HepG2 (cell line): ENCODE results near the gene EVI5. TPM values are rescaled to one million over a fixed set of nuclear protein-coding genes. Genes with fewer than 3 reads are reported as not detected.
A peak's percentile ranks its signal among the peaks of the same experiment; 100 is the strongest.
"Not testable (repeated sequence)": the region's sequence is repeated elsewhere in the genome, so short reads cannot be mapped to it uniquely, and the experiment has no call there.

Experiments
- ATAC-seq: fragments of 200-7000 bp; cut with Tn5 transposase; 3 replicates; pipeline ENCODE4 v1.9.1; 2020; ENCODE audit warnings: mild to moderate bottlenecking, moderate library complexity
- BruUV-seq: library from RNA; stranded (reverse); fragments of 400-500 nt; replicated peaks from 2 replicates; lab custom pipeline; 2021; lab: Mats Ljungman, UMichigan
- CTCF ChIA-PET: fragments of 300-600 bp; formaldehyde crosslinking; extraction: SDS; loops from one replicate; lab custom pipeline; 2021; ENCODE audit warnings: low total read pairs, inconsistent platforms, low intra/inter-chr PET ratio; lab: Yijun Ruan, JAX
- POLR2A ChIA-PET: fragments of 350-600 bp; sonication (Branson Sonifier 250); formaldehyde crosslinking; loops from one replicate; lab custom pipeline; 2020; ENCODE audit warnings: antibody characterized with exemption, inconsistent platforms; lab: Yijun Ruan, JAX
- DNase-seq: peaks from one replicate; pipeline ENCODE4 v3.0.0-alpha.2; 2015; ENCODE audit warnings: low spot score
- FAIRE-seq: peaks from 3 replicates; lab custom pipeline; 2011; peaks lifted over from hg19 to GRCh38; lab: Jason Lieb, UNC
- H2AFZ ChIP-seq: one replicate; pipeline ENCODE4 v1.6.1; 2011; ENCODE audit warnings: low read length, inconsistent platforms
- H3K27ac ChIP-seq: fragments of 300-600 bp; 3 replicates; pipeline ENCODE4 v1.8.0; 2011; ENCODE audit warnings: mixed run types, mild to moderate bottlenecking, mixed read lengths, low read length, inconsistent platforms; ENCODE audit not compliant: insufficient read depth; ENCODE audit errors: extremely low read length
- H3K27me3 ChIP-seq, 2 experiments: fragments of 200-600 bp in 1 of 2; 2 replicates in 1 of 2; 3 replicates in 1 of 2; pipeline versions ENCODE4 v1.6.0 to v1.8.0; 2011; ENCODE audit warnings: low read length in 2 of 2, mild to moderate bottlenecking in 2 of 2, moderate library complexity in 2 of 2, inconsistent platforms in 1 of 2; ENCODE audit not compliant: insufficient read depth in 2 of 2, control insufficient read depth in 1 of 2
- H3K36me3 ChIP-seq, 2 experiments: fragments of 200-600 bp in 1 of 2; replicated peaks in 1 of 2; 2 replicates in 1 of 2; 3 replicates in 1 of 2; pipeline versions ENCODE4 v1.5.1 to v1.8.0; 2011; ENCODE audit warnings: low read length in 2 of 2, inconsistent platforms in 1 of 2; ENCODE audit not compliant: insufficient read depth in 2 of 2, control insufficient read depth in 1 of 2
- H3K4me1 ChIP-seq: 2 replicates; pipeline ENCODE4 v1.5.1; 2012; ENCODE audit warnings: low read length, inconsistent platforms; ENCODE audit not compliant: insufficient read depth
- H3K4me2 ChIP-seq: 2 replicates; pipeline ENCODE4 v1.6.0; 2011; ENCODE audit warnings: low read depth, low read length, inconsistent platforms
- H3K4me3 ChIP-seq, 3 experiments: fragments of 200-600 bp in 1 of 3; sonication (generic), shearing (Covaris generic) in 1 of 3; replicated peaks in 1 of 3; 2 replicates each; pipeline ENCODE4 v1.5.1; 2011 to 2016; ENCODE audit warnings: low read length in 3 of 3, inconsistent platforms in 2 of 3, low read depth in 2 of 3, mild to moderate bottlenecking in 2 of 3, control low read depth in 1 of 3, mixed read lengths in 1 of 3; ENCODE audit not compliant: insufficient read depth in 1 of 3
- H3K79me2 ChIP-seq: one replicate; pipeline ENCODE4 v1.6.1; 2011; ENCODE audit warnings: low read length, inconsistent platforms; ENCODE audit not compliant: insufficient read depth
- H3K9ac ChIP-seq: 2 replicates; pipeline ENCODE4 v1.6.0; 2011; ENCODE audit warnings: mild to moderate bottlenecking, low read depth, low read length, inconsistent platforms; ENCODE audit not compliant: insufficient read depth
- H3K9me3 ChIP-seq: 2 replicates; pipeline ENCODE4 v1.5.1; 2012; ENCODE audit warnings: mild to moderate bottlenecking, low read length
- H4K20me1 ChIP-seq: 2 replicates; pipeline ENCODE4 v1.6.0; 2011; ENCODE audit warnings: inconsistent platforms, mild to moderate bottlenecking, low read length, moderate library complexity; ENCODE audit not compliant: insufficient read depth
- FOXA1 ChIP-seq, 2 experiments: fragments of 450-650 bp in 1 of 2; sonication (generic) in 1 of 2; formaldehyde crosslinking in 1 of 2; IDR thresholded peaks; 2 replicates each; pipeline versions ENCODE4 v1.4.0 to v1.6.1; 2016 to 2020; ENCODE audit warnings: missing genetic modification reagents in 1 of 2
- FOXA3 ChIP-seq: IDR thresholded peaks from 2 replicates; pipeline ENCODE4 v1.6.1; 2016; ENCODE audit warnings: missing genetic modification reagents, missing compliant biosample characterization
- FOXO4 ChIP-seq: sonication (generic); formaldehyde crosslinking; conservative IDR thresholded peaks from 2 replicates; pipeline ENCODE4 v1.8.1; 2023; ENCODE audit warnings: missing genetic modification reagents
- MTA1 ChIP-seq: sonication (generic); formaldehyde crosslinking; IDR thresholded peaks from 2 replicates; pipeline ENCODE4 v1.4.0; 2020; ENCODE audit warnings: missing genetic modification reagents, mild to moderate bottlenecking, borderline replicate concordance
- NFYB ChIP-seq: sonication (generic); formaldehyde crosslinking; IDR thresholded peaks from 2 replicates; pipeline ENCODE4 v1.4.0; 2020; ENCODE audit warnings: missing genetic modification reagents
- POGZ ChIP-seq: sonication (generic); formaldehyde crosslinking; IDR thresholded peaks from 2 replicates; pipeline ENCODE4 v1.4.0; 2020; ENCODE audit warnings: mild to moderate bottlenecking, missing genetic modification reagents
- SALL1 ChIP-seq: sonication (generic); formaldehyde crosslinking; IDR thresholded peaks from 2 replicates; pipeline ENCODE4 v1.8.0; 2022; ENCODE audit warnings: mild to moderate bottlenecking, missing genetic modification reagents
- TAF1 ChIP-seq: sonication (generic); formaldehyde crosslinking; IDR thresholded peaks from 2 replicates; pipeline ENCODE4 v1.4.0; 2020; ENCODE audit warnings: missing genetic modification reagents
- ZMYM4 ChIP-seq: sonication (generic); formaldehyde crosslinking; IDR thresholded peaks from 2 replicates; pipeline ENCODE4 v1.8.1; 2023; ENCODE audit warnings: mild to moderate bottlenecking, missing genetic modification reagents
- ZNF292 ChIP-seq: sonication (generic); formaldehyde crosslinking; IDR thresholded peaks from 2 replicates; pipeline ENCODE4 v1.8.1; 2022; ENCODE audit warnings: mild to moderate bottlenecking, low read depth, missing genetic modification reagents, borderline replicate concordance
- ZNF687 ChIP-seq: sonication (generic); formaldehyde crosslinking; IDR thresholded peaks from 2 replicates; pipeline ENCODE4 v1.5.1; 2020; ENCODE audit warnings: mild to moderate bottlenecking, missing genetic modification reagents, moderate library complexity
- WGBS: methylation state at CpG from one replicate; pipeline ENCODE4 v1.1.6; 2017; ENCODE audit warnings: low lambda C conversion rate; 5-methylcytosine and 5-hydroxymethylcytosine counted together
- in situ Hi-C: cut with HindIII; loops from 2 replicates; pipeline ENCODE4 v1.10.0; 2017; ENCODE audit warnings: low pct_unique_long_range_greater_than_20kb; ENCODE audit not compliant: extremely low pct_ligation_motif_present
- intact Hi-C: fragments of 100-400 bp; cut with micrococcal nuclease; formaldehyde crosslinking; loops from one replicate; pipeline ENCODE4 v1.10.0; 2022; ENCODE audit not compliant: unreplicated experiment
- polyA plus RNA-seq, 8 experiments: library from polyadenylated mRNA; depleted of rRNA in 3 of 8; stranded (reverse) in 7 of 8; unstranded in 1 of 8; fragments of >200 nt; fragmentation: Illumina TruSeq in 4 of 8; extraction: Trizol in 4 of 8; gene quantifications; 2 replicates each; pipeline versions ENCODE4 v1.2.1 to v1.2.3, GENCODE V29; 2011 to 2016; ENCODE audit warnings: low read depth in 4 of 8, missing spikeins in 1 of 8, mixed read lengths in 1 of 8; ENCODE audit not compliant: insufficient read depth in 1 of 8
- total RNA-seq, 5 experiments: library from RNA; depleted of rRNA; stranded (reverse); fragments of >200 nt; fragmentation: Illumina TruSeq; extraction: Trizol; gene quantifications; 2 replicates each; pipeline ENCODE4 v1.2.3, GENCODE V29; 2016; ENCODE audit warnings: low read depth in 1 of 5
- TF ChIP-seq, protein P1 (sequence below): sonication (generic); formaldehyde crosslinking; IDR thresholded peaks from 2 replicates; pipeline ENCODE4 v1.5.0; 2020; ENCODE audit warnings: mild to moderate bottlenecking, missing genetic modification reagents, borderline replicate concordance

Gene EVI5
- total and polyA plus RNA-seq, 2 of the 13 experiments (the other 11 are each of a cell fraction or from before 2014, with no cell fraction given): 4.0 to 12.6 TPM

DNA sequence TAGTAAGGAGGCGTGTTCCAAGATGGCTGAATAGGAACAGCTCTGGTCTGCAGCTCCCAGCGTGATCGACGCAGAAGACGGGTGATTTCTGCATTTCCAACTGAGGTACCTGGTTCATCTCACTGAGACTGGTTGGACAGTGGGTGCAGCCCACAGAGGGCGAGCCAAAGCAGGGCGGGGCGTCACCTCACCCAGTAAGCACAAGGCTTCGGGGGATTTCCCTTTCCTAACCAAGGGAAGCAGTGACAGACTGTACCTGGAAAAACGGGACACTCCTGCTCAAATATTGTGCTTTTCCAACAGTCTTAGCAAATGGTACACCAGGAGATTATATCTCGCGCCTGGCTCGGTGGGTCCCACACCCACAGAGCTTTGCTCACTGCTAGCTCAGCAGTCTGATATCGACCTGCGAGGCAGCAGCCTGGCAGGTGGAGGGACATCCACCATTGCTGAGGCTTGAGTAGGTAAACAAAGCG is 69.4 kb downstream of the EVI5 start:
- H4K20me1 ChIP-seq; H3K36me3 ChIP-seq; BruUV-seq; intact Hi-C loops; in situ Hi-C loops; CTCF ChIA-PET; FAIRE-seq; H3K79me2 ChIP-seq; H3K9me3 ChIP-seq; H3K27me3 ChIP-seq; TF ChIP-seq FOXA1 (IDR thresholded peaks at IDR 0.05): not testable (repeated sequence)
- Histone ChIP-seq H2AFZ (peak overlapping the region; percentile 55), H3K4me3 (peak overlapping the region; percentile 23 to 60 (median 55); a peak in 5 of 6 replicates), H3K9ac (peak overlapping the region; percentile 36), H3K4me2 (peak overlapping the region; percentile 69), H3K27ac (peak overlapping the region; percentile 55), H3K4me1 (peaks cover 53% of the 10 kb centered on the region)
- POLR2A ChIA-PET: interaction anchor here (1.5 kb wide), 1 partner anchor 116 kb away, joined by 3 read pairs; the partner anchor contains the start of gene RPL5
- peak; percentile 15 for DNase-seq
- peak; percentile 89 for ATAC-seq
- WGBS: 28% methylated on average over 14 of the region's 16 CpGs
- 0 out of 2 replicates have a peak, but pooled peaks have one; percentile 14 for TF ChIP-seq NFYB (CRISPR knock-in tag)
- peak; percentile 68 for TF ChIP-seq ZNF687 (CRISPR knock-in tag)
- 0 out of 2 replicates have a peak, but pooled peaks have one; percentile 22 for TF ChIP-seq TAF1 (CRISPR knock-in tag)
- TF ChIP-seq POGZ (CRISPR knock-in tag): peak; percentile 42; the same call in 1 of the 2 replicates
- 0 out of 2 replicates have a peak, but pooled peaks have one; percentile 49 for TF ChIP-seq ZNF292 (CRISPR knock-in tag)
- TF ChIP-seq MTA1 (CRISPR knock-in tag): peak; percentile 61; the same call in 1 of the 2 replicates
- peak; percentile 75 for TF ChIP-seq ZMYM4
- TF ChIP-seq FOXO4 (CRISPR knock-in tag): 0 out of 2 replicates have a peak, but pooled peaks have one; percentile 59
- TF ChIP-seq, protein P1, sequence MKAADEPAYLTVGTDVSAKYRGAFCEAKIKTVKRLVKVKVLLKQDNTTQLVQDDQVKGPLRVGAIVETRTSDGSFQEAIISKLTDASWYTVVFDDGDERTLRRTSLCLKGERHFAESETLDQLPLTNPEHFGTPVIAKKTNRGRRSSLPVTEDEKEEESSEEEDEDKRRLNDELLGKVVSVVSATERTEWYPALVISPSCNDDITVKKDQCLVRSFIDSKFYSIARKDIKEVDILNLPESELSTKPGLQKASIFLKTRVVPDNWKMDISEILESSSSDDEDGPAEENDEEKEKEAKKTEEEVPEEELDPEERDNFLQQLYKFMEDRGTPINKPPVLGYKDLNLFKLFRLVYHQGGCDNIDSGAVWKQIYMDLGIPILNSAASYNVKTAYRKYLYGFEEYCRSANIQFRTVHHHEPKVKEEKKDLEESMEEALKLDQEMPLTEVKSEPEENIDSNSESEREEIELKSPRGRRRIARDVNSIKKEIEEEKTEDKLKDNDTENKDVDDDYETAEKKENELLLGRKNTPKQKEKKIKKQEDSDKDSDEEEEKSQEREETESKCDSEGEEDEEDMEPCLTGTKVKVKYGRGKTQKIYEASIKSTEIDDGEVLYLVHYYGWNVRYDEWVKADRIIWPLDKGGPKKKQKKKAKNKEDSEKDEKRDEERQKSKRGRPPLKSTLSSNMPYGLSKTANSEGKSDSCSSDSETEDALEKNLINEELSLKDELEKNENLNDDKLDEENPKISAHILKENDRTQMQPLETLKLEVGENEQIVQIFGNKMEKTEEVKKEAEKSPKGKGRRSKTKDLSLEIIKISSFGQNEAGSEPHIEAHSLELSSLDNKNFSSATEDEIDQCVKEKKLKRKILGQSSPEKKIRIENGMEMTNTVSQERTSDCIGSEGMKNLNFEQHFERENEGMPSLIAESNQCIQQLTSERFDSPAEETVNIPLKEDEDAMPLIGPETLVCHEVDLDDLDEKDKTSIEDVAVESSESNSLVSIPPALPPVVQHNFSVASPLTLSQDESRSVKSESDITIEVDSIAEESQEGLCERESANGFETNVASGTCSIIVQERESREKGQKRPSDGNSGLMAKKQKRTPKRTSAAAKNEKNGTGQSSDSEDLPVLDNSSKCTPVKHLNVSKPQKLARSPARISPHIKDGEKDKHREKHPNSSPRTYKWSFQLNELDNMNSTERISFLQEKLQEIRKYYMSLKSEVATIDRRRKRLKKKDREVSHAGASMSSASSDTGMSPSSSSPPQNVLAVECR (CRISPR knock-in tag): peak; percentile 42; the same call in 1 of the 2 replicates
- peak; percentile 34; the same call in 1 of the 2 replicates for TF ChIP-seq FOXA3 (CRISPR knock-in tag)
- peak; percentile 29; the same call in 1 of the 2 replicates for TF ChIP-seq SALL1
- peak; percentile 15; the same call in 1 of the 2 replicates for TF ChIP-seq FOXA1 (CRISPR knock-in tag; IDR thresholded peaks at IDR 0.05)
